ENCODE results near the gene SCGB1D1.

SCGB1D1 gene

GRCh38 chr11:62150887-62151736 lies 38.9 kb upstream of the SCGB1D1 start:
- no peak overlapping the region for H3K4me3 ChIP-seq (ENCODE audit: low read length)
- no peak for TF ChIP-seq CTCF (conservative IDR thresholded peaks at IDR 0.05; ENCODE audit: low read length)
- no peak for DNase-seq (ENCODE audit: low read depth)

- TF ChIP-seq CTCF (conservative IDR thresholded peaks at IDR 0.05; ENCODE audit: low read length): no peak
- DNase-seq (ENCODE audit: low read depth): no peak
- H3K4me3 ChIP-seq (ENCODE audit: low read length): no peak overlapping the region
Observed at GRCh38 chr11:62151737-62152102, 38.3 kb upstream of the SCGB1D1 start.

- TF ChIP-seq CTCF (conservative IDR thresholded peaks at IDR 0.05; ENCODE audit: low read length): no peak
- no peak overlapping the region for H3K4me3 ChIP-seq (ENCODE audit: low read length)
- DNase-seq (ENCODE audit: low read depth): no peak
Observed at GRCh38 chr11:62152245-62153086, 37.5 kb upstream of the SCGB1D1 start.

GRCh38 chr11:62153087-62153395 lies 37.0 kb upstream of the SCGB1D1 start:
- DNase-seq (ENCODE audit: low read depth): no peak
- TF ChIP-seq CTCF (conservative IDR thresholded peaks at IDR 0.05; ENCODE audit: low read length): no peak
- H3K4me3 ChIP-seq (ENCODE audit: low read length): no peak overlapping the region

- DNase-seq (ENCODE audit: low read depth): no peak
- no peak for TF ChIP-seq CTCF (conservative IDR thresholded peaks at IDR 0.05; ENCODE audit: low read length)
- no peak overlapping the region for H3K4me3 ChIP-seq (ENCODE audit: low read length)
Observed at GRCh38 chr11:62153617-62154016, 36.4 kb upstream of the SCGB1D1 start.

GRCh38 chr11:62157603-62158002 lies 32.4 kb upstream of the SCGB1D1 start:
- H3K4me3 ChIP-seq (ENCODE audit: low read length): no peak overlapping the region
- DNase-seq (ENCODE audit: low read depth): no peak
- no peak for TF ChIP-seq CTCF (conservative IDR thresholded peaks at IDR 0.05; ENCODE audit: low read length)

GRCh38 chr11:62166371-62166770 lies 23.6 kb upstream of the SCGB1D1 start:
- DNase-seq (ENCODE audit: low read depth): no peak
- no peak for TF ChIP-seq CTCF (conservative IDR thresholded peaks at IDR 0.05; ENCODE audit: low read length)
- no peak overlapping the region for H3K4me3 ChIP-seq (ENCODE audit: low read length)

Measured in AG10803 (cell line).